ENCODE measurements around the gene DMTF1.
"Not testable (repeated sequence)": the region's sequence is repeated elsewhere in the genome, so short reads cannot be mapped to it uniquely, and the experiment has no call there.

Gene DMTF1

GRCh38 chr7:87152112-87152896 is at the start of gene DMTF1:
Gene DMTF1, plus strand, starts transcription at chr7:87152453. Its CDS starts 12,489 bp downstream, at chr7:87164942.
- peak; percentile 85 for DNase-seq

DNA sequence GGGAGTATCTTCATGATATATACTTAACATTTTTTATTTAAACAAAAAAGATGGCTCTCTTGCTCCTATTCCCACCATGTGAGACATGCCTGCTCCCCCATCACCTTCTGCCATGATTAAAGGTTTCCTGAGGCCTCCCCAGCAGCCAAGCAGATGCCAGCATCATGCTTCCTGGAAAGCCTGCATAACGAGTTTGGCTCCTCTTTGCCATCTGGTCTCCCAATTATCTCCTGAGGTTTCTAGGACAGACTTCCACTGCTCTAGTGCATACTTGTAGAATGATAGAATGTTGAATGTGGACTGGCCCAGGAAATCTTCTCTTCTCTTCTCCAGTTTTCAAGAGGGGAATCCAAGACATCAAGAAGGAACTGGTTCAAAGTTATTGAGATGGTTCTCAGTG is 46.9 kb upstream of the DMTF1 start:
- no peak for DNase-seq

DNA sequence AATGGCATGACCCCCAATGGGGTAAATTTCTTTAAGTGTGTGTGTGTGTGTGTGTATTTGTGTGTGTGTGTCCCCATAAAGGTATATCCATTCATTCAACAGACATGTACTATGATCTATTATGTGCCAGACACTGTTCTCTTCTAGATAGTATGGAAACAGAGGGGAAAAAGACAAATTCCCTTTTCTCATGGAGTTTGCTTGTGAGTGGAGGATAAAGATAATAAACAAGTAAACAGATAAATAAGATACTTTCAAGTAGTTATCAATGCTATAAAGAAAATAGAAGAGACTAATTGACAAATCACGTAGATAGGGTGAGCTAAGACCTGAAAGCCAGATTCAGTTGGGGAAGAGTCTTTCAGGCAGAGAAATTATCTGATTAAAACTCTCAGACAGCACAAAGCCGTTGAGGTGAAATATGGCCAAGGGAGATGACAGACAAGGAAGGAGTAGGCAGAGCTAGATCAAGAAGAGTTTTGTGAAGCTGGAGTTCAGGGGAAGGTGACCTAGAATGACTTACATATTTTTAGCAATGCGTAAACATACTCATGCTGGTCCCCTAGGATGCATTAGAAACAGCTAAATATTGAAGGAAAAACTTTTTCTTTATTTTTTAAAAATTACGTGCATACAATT is 45.2 kb upstream of the DMTF1 start:
- no peak for DNase-seq

GRCh38 chr7:87107949-87108776 is 44.1 kb upstream of the DMTF1 start:
- no peak for DNase-seq

GRCh38 chr7:87110778-87111177 is 41.5 kb upstream of the DMTF1 start:
- no peak for DNase-seq

GRCh38 chr7:87111877-87112276 is 40.4 kb upstream of the DMTF1 start:
- DNase-seq, result no peak

- no peak for DNase-seq
These were observed 39.2 kb upstream of the DMTF1 start for GRCh38 chr7:87113077-87113476.

GRCh38 chr7:87113904-87114303 is 38.3 kb upstream of the DMTF1 start:
- DNase-seq, result not testable (repeated sequence)

- not testable (repeated sequence) for DNase-seq
These were observed 36.5 kb upstream of the DMTF1 start for GRCh38 chr7:87115772-87116171.

- DNase-seq, result no peak
These were observed 35.9 kb upstream of the DMTF1 start for GRCh38 chr7:87116315-87116714.

DNA sequence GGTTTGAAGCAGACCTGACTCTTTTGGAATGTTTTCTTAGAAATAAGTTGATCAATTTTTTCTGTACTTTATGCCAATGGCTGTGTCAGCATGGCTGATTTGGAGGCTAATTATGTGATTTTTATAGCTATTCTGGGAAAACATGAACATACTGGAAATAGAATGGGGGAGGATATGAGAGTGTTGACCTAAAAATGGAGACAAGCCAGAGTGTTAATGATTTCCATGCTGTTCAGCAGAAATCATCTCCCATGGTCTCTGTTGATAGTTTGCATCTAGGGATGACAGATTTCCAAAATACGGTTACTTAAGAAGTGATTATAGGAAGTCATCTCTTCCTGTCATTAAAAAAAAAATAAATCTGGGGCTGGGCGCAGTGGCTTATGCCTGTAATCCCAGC is 32.7 kb upstream of the DMTF1 start:
- no peak for DNase-seq

GRCh38 chr7:87123105-87123504 is 29.1 kb upstream of the DMTF1 start:
- no peak for DNase-seq

DNA sequence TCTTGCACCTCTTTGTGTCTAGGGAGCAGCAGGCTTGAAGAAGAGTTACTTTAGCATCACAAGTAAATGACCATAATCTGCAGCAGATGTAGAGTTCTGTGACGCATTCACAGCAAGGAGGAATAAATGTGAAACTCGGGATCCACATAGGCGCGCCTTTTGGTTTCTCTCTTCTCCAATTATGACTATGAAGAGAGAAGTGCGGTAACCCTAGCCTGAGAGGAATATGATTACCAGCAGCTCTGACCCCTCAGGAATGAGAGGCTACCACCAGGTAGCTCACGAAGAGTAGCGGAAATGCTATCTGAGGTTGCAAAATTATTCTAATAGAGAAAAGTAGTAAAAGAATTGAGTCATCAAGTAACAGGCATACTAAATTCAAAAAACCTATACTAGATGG is 25.2 kb upstream of the DMTF1 start:
- no peak for DNase-seq

DNA sequence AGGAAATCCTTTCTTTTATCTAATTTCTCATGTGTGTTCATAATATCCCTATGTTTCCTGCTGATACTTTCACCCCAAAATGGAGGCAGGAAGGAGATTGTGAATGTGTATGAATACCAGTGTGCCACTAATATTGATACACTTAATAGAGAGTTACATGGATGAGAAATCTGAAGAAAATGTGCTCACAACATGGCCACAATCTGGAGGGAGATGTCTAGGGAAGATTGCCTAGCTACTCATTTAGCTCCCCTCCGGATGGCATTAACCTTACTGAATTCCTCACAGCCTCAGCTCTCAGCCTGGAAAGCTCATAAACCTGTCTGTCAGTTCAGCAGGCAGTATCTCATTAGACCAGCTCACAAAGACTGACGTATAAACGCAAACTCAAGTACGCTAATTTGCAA is 23.4 kb upstream of the DMTF1 start:
- DNase-seq, result no peak

DNA sequence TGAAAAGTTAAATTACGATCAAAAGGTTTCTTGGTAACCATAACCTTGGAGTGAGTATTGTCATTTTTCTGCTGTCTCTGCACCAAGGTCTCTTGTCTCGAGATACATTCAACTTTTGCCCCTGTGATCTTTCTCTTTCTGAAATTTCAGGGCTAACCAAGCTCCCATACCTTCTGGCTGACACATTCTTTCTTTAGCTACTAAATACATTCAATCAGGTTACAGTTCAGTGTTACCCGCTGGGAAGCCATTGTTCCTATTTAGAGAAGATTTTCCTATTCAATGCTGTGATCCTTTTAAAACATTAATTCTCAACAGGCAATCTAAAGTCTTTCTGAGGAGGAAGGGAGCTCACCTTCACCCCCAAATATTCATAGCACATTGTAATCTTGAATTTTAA is 22.9 kb upstream of the DMTF1 start:
- DNase-seq, result no peak

DNA sequence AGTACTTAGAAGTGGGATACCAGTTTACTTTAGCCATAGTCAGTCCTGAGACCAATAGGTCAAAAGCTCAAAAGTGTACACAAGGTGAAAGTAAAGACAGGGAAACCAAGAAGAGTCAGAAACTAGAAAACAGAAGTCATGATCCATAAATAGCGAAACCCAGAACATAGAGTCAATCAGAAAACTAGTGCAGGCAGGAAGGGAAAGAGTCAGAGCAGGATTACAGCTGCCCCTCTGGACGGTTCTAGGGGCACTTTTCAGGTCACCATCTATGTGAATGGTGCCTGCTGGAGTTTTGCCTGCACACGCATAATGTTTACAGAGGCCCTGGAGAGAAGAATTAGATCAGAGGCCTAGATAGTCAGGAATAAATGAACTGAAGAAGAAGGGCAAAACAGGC is 22.4 kb upstream of the DMTF1 start:
- no peak for DNase-seq

- no peak for DNase-seq
These were observed 20.5 kb upstream of the DMTF1 start for GRCh38 chr7:87131771-87132170.

GRCh38 chr7:87137271-87137670 is 15.0 kb upstream of the DMTF1 start:
- DNase-seq, result no peak

GRCh38 chr7:87139514-87139913 is 12.7 kb upstream of the DMTF1 start:
- DNase-seq, result no peak

DNA sequence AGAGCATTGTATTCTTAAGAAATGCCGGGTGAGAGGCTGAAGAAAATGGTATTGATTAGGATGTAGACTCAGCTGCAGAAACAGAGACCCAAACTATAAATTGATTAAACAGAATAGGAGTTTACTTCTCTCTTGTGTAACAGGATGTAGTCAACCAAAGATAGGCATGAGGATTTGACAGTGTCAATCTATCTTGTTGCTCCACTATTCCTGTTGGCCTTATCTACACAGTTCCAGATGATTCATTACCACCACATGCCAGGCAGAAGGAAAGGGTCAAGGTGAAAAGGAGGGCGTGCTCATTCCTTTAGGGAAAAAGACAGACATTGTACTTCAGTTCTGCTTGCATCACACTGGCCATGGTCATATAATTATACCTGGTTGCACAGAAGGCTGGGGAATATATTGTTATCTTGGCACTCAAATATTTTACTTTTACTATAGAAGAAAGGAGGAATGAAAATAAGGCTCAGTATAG is 11.9 kb upstream of the DMTF1 start:
- no peak for DNase-seq

DNA sequence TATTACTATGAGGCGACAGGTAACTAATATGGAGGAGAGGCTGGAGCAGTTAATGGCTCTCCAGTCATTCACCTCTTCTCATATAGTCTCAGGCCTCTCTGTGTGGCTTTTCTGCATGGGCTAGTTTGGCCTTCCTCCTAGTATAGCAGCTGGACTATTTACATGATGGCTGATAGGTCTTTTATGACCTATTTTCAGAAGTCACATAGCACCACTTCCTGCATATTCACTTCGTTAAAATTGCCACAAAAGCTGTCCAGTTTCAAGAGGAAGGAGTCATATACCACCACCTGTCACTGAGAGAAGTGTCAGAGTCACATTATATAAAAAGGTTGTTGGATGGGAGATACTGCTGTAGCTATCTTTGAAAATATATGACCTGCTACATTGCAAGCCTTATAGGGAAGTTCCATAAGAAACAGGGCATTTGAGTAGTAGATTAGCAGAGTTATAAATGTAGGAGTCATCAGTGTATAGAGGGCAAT is 8.0 kb upstream of the DMTF1 start:
- DNase-seq, result no peak

DNA sequence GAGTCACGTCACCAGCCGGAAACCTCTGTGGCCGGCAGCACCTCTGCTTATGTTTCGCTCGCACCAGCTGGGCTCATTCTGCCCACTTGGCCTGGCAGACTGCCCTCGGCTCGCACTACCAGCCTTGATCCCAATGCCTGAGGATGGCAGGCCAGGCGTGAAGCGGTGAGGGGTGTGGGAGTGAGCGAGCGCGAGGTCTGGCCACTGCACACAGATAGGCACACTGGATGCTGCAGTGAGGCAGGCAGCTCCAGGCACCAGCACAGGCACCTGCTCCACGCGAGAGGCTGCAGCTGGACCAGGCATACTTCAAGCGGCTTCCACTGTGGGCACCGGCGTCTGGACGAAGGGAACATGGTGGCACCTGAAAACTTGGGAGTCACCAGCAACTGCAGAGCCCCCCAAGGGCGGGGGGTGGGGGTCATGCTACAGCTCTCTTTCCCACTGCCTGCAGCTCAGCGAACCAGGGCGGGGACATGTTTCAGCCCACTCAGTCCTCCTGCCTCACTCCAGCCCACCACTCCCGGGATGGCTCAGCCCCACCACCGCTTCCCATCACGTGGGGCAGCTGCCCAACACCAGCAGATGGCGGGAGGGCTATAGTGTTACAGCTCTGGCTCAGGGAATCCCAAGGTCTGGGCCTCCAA is 5.4 kb upstream of the DMTF1 start:
- DNase-seq, result no peak

DNA sequence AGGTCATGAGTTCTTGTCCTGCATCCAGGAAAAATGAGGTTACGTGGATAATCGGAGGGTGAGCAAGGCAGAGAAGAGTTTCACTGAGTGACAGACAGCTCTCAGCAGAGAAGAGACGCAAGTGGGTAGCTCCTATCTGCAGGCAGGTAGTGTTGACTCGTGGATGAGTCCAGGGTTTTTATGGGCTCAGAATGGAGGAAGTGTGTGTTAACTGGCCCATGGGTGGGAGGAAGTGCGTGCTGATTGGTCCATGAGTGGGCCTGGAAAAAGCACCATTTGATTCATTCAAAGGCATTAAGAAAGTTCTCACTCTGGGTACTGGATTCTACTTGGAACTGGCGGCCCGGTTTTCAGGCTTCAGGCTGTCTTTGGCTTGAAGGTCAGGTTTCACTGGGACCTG is 4.8 kb upstream of the DMTF1 start:
- DNase-seq, result no peak
